CD4-positive, alpha-beta T cell treated with Interleukin-6 for 4 hours (primary cell): ENCODE data around the gene CKB.
A peak's percentile ranks its signal among the peaks of the same experiment; 100 is the strongest.

ENCODE experiments used
- DNase-seq: peaks from one replicate; pipeline ENCODE4 v3.0.0-alpha.2; 2020; ENCODE audit warnings: mixed read lengths

The CKB gene

DNA sequence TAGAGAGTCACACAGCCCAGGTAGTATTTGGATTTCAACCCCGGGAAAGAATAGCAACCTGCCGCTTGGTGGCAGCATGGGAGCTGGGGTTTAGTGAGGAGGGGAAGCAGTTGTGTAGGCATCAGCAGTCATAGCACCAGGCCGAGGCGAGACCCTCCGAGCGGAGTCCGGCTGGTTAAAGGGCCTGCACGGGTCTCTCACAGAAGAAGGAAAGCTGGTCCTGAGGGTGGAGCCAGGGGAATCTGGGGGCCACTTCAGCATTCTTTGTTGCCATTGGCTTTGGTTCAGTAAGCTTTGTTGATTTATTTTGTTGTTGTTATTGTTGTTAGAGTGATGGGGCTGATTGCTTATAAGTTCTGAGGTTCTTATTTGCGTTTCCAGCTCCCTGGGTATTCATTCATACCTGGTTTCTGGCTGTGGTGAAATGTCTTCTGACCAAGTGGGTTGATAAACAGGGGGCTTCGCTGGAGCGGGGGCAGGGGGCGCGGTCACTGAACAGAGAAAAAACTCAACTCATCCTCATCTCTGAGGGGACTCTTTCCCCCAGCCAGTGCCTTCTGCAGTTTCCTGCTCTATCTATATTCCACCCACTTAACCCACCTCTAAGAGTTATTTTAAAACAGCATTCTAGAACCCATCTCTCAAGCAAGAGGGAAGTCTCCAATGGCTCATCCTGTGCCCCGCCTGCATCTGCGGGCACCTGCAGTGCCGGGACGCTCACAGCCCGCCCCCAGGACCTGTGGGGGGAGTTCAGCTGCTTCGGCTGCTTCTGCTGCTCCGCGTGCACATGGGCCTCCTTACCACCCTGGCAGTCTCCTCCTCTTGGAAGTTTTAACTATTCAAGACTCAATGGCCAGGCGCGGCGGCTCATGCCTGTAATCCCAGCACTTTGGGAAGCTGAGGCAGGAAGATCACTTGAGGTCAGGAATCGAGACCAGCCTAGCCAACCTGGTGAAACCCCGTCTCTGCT is 11.6 kb downstream of the CKB start:
- no peak for DNase-seq

DNA sequence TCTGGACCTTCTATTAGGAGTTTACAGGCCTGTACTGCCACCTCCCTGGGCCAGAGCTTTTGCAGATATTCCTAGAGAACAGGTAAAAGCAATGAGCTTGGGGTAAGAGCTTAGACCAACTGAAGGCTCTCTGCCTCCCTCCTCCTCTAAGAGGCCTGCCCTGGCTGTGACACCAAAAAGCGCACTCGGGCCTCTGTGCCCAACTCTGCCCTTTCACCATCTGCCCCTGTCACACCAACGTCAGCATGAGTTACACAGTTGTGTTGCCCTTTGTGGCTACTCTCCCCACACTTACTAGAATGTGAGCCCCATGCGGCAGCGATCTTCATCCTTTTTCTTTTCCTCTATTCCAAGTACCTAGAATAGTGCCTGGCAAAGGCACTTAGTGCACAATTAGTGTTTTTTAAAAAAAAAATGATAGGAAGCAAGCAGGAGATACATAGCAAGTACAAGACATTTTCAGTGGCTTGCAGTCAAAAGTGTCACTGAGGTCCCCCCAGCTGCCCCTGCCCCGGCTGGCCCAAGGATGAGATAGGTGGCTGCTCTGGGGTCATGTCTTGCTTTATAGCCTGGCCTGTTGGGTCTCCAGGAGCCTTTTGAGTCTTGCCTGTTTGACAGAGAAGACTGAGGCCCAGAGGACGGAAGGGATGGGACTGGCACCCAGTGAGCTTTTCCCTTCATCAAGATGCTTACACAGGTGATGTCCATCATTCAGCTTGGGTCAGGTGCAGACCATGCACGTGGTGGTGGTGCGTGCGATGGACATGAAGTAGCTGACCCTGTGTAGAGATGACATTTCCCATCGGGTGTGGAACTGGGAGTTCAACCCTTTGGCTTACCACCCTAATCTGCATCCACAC is 12.5 kb downstream of the CKB start:
- no peak for DNase-seq

GRCh38 chr14:103508521-103509329 is 13.9 kb downstream of the CKB start:
- DNase-seq: no peak

DNA sequence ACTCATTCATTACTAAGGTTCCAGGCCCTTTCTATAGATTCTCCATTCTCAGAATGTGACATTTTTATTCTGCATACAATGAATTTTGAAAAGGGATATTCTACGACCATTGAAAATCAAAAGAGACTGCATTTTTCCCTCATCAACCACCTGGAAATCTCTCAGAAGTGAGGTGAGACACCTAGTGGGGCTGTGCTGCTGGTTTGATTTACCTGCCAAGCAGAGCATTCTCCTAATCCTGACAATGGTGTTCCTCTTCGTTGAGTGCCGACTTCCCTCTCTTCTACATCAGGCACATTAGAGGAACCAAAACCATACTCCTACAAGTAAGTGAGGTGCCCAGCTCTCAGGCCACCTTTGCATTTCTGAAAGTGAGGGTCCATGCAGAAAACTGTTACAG is 14.9 kb downstream of the CKB start:
- DNase-seq: no peak

GRCh38 chr14:103504991-103505565 is 17.6 kb downstream of the CKB start:
- DNase-seq: no peak

GRCh38 chr14:103503296-103503695 is 19.3 kb downstream of the CKB start:
- no peak for DNase-seq

- DNase-seq: no peak
These were observed 19.8 kb downstream of the CKB start for GRCh38 chr14:103502877-103503276.

GRCh38 chr14:103501921-103502669 is 20.5 kb downstream of the CKB start:
- no peak for DNase-seq

DNA sequence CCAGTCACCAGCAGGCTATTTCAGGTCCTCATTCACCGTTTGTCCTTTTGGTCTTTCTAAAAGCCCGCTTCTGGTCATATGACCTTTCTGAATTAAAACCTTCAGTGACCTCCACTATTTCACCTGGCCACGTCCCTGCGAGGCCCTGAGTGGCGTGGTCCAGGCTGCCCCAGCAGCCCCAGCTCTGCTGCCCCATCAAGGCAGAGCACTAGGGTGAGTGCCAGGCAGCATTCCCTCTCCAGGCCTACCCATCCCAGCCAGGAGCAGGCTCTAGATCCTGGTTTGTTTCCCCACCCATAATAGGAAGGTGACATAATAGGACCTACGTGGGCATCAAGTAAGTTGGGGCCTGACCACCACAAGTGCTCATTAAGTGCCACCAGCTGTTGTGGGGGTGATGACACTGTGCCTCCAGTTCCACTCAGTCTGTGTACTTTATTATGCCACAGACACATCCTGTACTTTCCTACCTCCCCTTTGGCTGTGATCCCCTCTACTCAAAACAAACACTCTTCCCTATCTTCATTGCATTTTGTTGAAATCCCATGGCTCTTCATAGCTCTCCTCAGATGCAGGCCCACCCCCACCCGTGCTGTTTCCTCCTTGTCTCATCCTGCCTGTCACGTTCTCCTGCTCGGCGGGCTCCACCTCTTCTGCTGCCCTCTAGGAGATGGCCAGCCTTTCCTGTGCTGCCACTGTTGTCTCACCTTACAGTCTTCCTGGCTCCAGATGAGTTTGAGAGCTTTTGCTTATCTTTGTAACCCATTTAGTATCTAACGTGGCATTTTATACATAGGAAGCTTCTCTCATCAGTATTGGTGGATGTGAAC is 21.4 kb downstream of the CKB start:
- no peak for DNase-seq

GRCh38 chr14:103500148-103500990 is 22.3 kb downstream of the CKB start:
- DNase-seq: peak; percentile 86

DNA sequence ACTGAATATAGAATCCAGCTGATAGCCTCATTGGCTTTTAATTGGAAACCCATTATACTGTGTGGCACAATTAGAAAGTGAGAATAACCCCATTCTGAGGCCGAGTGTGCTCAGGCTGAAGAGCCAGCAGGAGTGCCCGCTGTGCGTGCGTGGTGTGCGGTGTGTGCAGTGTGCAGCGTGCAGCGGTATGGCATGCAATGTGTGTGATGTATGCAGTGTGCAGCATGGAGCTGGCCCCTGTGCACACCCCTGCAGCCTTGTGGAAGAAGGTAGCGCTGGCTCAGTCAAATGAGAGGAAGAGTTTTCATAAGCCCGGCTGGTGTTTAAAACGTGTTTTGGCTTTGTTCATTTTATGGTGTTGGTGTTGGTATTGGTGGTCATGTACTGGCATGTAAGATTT is 22.9 kb downstream of the CKB start:
- no peak for DNase-seq

DNA sequence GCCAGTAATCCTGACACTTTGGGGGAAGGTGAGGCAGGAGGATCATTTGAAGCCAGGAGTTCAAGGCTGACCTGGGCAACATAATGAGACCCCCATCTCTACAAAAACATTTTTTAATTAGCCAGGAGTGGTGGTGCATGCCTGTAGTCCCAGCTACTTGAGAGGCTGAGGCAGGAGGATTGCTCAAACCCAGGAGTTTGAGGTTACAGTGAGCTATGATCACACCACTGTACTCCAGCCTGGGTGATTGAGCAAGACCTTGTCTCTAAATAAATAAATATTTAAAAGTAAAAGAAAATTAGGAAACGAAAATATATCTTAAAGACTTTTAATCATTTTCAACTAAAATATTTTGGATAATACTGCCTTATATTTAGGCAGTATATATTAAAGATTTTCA is 25.9 kb downstream of the CKB start:
- no peak for DNase-seq

DNA sequence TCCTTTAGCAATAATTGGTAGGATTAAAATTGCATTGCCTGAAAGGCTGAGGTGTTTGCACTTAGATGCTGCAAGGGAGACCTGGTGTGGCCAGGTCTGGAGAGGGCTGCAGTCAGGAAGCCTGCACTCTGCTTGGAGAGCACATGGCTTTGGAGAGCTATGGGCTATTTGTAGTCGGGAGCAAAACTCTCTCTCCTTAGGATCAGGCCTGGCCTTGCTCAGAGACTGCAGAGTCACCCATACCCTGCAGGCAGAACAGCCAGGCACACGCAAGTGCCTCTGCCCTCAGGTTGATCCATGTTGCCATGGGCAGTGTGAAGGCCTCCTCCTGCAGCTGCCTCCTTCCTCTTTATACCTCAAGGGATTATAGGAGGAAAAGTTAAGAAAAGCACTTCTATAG is 26.8 kb downstream of the CKB start:
- DNase-seq: no peak

- no peak for DNase-seq
These were observed 30.3 kb downstream of the CKB start for GRCh38 chr14:103492156-103492925.

DNA sequence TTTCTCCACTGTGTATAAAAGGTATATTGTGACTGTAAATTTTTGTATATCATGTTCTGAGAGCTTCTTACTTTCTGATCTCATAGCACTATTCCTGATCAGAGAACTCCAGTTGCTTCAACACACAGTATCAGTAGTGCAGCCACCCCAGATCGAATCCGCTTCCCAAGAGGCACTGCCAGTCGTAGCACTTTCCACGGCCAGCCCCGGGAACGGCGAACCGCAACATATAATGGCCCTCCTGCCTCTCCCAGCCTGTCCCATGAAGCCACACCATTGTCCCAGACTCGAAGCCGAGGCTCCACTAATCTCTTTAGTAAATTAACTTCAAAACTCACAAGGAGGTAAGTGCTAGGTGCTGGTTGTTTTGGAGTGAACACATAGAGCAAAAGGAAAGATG is 30.9 kb downstream of the CKB start:
- DNase-seq: no peak

DNA sequence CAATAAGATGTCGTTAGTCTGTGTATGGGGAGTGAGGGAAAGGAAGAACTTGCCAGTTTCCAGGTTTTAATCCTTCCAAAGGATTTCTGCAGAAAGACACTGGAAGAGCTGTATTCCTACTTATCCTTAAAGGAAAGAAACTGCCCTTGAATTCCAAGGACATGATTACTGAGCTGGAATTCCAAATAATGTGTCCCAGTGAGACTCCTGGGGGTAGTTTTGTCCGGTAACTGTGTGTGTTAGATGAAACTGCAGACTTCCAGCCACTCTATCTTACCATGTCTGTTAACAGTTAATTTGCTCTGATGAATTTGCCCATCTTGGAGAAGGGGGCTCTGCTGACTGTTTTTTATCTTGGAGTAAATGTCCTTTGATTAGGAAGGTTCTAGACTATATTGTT is 33.0 kb downstream of the CKB start:
- no peak for DNase-seq

- DNase-seq: no peak
These were observed 33.7 kb downstream of the CKB start for GRCh38 chr14:103488960-103489359.

GRCh38 chr14:103488071-103488470 is 34.6 kb downstream of the CKB start:
- no peak for DNase-seq

DNA sequence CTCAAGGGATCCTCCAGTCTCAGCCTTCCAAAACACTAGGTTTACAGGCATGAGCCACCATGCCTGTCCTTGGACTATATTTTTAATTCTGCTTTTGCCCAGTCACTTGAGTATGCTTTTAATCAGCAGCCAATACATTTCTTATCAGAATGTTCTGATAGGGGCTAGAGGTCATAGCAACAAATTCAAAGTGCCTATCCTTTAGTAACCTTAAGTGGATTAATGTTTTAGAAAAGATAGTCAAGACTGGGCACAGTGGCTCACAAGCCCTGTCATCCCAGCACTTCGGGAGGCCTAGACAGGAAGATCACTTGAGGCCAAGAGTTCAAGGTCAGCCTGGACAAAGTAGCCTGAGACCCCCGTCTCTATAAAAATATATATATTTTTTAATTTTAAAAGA is 37.1 kb downstream of the CKB start:
- no peak for DNase-seq
